HG03095 (cell line): ENCODE measurements around the gene DOCK11.
"Not testable (repeated sequence)": the region's sequence is repeated elsewhere in the genome, so short reads cannot be mapped to it uniquely, and the experiment has no call there.

Experiments used
- ATAC-seq: cut with Tn5 transposase; IDR thresholded peaks from one replicate; pipeline ENCODE4 v1.9.1; 2021; ENCODE audit warnings: moderate library complexity; ENCODE audit not compliant: unreplicated experiment

DOCK11 gene

GRCh38 chrX:118495061-118495921, at the start of gene DOCK11:
DOCK11 (plus strand) TSS chrX:118495815; CDS start chrX:118495972, 157 bp downstream.
- ATAC-seq, result peak; percentile 66

- no peak for ATAC-seq
These were observed 47.3 kb upstream of the DOCK11 start for GRCh38 chrX:118448273-118448783.

- no peak for ATAC-seq
These were observed 40.6 kb upstream of the DOCK11 start for GRCh38 chrX:118455013-118455412.

- ATAC-seq, result peak; percentile 65
These were observed 36.1 kb upstream of the DOCK11 start for GRCh38 chrX:118459494-118459893.

- ATAC-seq, result no peak
These were observed 31.1 kb upstream of the DOCK11 start for GRCh38 chrX:118464501-118464900.

- ATAC-seq, result no peak
These were observed 27.5 kb upstream of the DOCK11 start for GRCh38 chrX:118468122-118468521.

GRCh38 chrX:118470721-118471347, 24.8 kb upstream of the DOCK11 start:
- ATAC-seq, result not testable (repeated sequence)

- no peak for ATAC-seq
These were observed 21.0 kb upstream of the DOCK11 start for GRCh38 chrX:118474586-118474985.

- ATAC-seq, result no peak
These were observed 19.7 kb upstream of the DOCK11 start for GRCh38 chrX:118475903-118476302.

- ATAC-seq, result no peak
These were observed 15.4 kb upstream of the DOCK11 start for GRCh38 chrX:118480172-118480571.

- ATAC-seq, result not testable (repeated sequence)
These were observed 13.2 kb upstream of the DOCK11 start for GRCh38 chrX:118482384-118482783.

GRCh38 chrX:118484216-118484903, 11.3 kb upstream of the DOCK11 start:
- no peak for ATAC-seq

- not testable (repeated sequence) for ATAC-seq
These were observed 8.9 kb upstream of the DOCK11 start for GRCh38 chrX:118486693-118487092.

GRCh38 chrX:118493016-118493415, 2.6 kb upstream of the DOCK11 start:
- no peak for ATAC-seq

- no peak for ATAC-seq
These were observed 1.8 kb upstream of the DOCK11 start for GRCh38 chrX:118493653-118494297.

- peak; percentile 49 for ATAC-seq
These were observed 545 bp downstream of the DOCK11 start for GRCh38 chrX:118495958-118496762.

GRCh38 chrX:118496763-118497079, 1.1 kb downstream of the DOCK11 start:
- no peak for ATAC-seq

GRCh38 chrX:118497180-118497818, 1.7 kb downstream of the DOCK11 start:
- ATAC-seq, result no peak

- ATAC-seq, result no peak
These were observed 2.7 kb downstream of the DOCK11 start for GRCh38 chrX:118498351-118498750.

- ATAC-seq, result no peak
These were observed 3.1 kb downstream of the DOCK11 start for GRCh38 chrX:118498755-118499154.
